AG04450 (cell line): ENCODE data around the gene RNF224. TPM values are rescaled to one million over a fixed set of nuclear protein-coding genes. Genes with fewer than 3 reads are reported as not detected.

Experiments
- CTCF ChIA-PET: fragments of 300-600, 350-600 bp; formaldehyde crosslinking; extraction: SDS; loops from one replicate; lab custom pipeline; 2022; ENCODE audit warnings: antibody characterized with exemption, inconsistent platforms; lab: Charles Lee
- POLR2A ChIA-PET: fragments of 350-600 bp; formaldehyde crosslinking; extraction: SDS; loops from one replicate; lab custom pipeline; 2021; ENCODE audit warnings: antibody characterized with exemption, inconsistent platforms; lab: Yijun Ruan, JAX
- DNase-seq: peaks from one replicate; pipeline ENCODE4 v3.0.0-alpha.2; 2011; ENCODE audit warnings: low read depth, low spot score
- H3K27ac ChIP-seq: one replicate; pipeline ENCODE4 v1.5.1; 2012; ENCODE audit warnings: low read depth, low read length, control low read depth
- H3K27me3 ChIP-seq: one replicate; pipeline ENCODE4 v1.6.0; 2012; ENCODE audit warnings: low read length; ENCODE audit not compliant: control insufficient read depth, insufficient read depth
- H3K4me3 ChIP-seq: 2 replicates; pipeline ENCODE4 v1.5.1; 2011; ENCODE audit warnings: mild to moderate bottlenecking, low read depth, low read length, control low read depth
- H3K9me3 ChIP-seq: 2 replicates; pipeline ENCODE4 v1.5.1; 2012; ENCODE audit warnings: low read length; ENCODE audit not compliant: control insufficient read depth, insufficient read depth
- CTCF ChIP-seq: IDR thresholded peaks from 2 replicates; pipeline ENCODE4 v1.5.1; 2011; ENCODE audit warnings: low read depth, low read length, control low read depth, inconsistent platforms
- polyA plus RNA-seq: library from polyadenylated mRNA; depleted of rRNA; stranded (reverse); fragments of >200 nt; gene quantifications from 2 replicates; pipeline ENCODE4 v1.2.3, GENCODE V29; 2011

Gene RNF224
- polyA plus RNA-seq, 1 experiment: not detected

GRCh38 chr9:137233143-137233980, 6.1 kb downstream of the RNF224 start:
- ChIA-PET CTCF (no interaction called here), POLR2A (interaction anchor here (0.5 kb wide), 1 partner anchor 110 kb away, joined by 11 read pairs; no protein-coding TSS in a partner anchor)
- Histone ChIP-seq H3K9me3 (no peaks in the 10 kb centered on the region; the same call in 1 of the 2 replicates), H3K27ac (no peak overlapping the region), H3K4me3 (no peak overlapping the region), H3K27me3 (no peaks in the 10 kb centered on the region)
- TF ChIP-seq CTCF: no peak
- DNase-seq: no peak

- Histone ChIP-seq H3K27me3 (no peaks in the 10 kb centered on the region), H3K9me3 (no peaks in the 10 kb centered on the region; the same call in 1 of the 2 replicates), H3K27ac (no peak overlapping the region), H3K4me3 (no peak overlapping the region)
- DNase-seq: no peak
- CTCF ChIA-PET: interaction anchor here (0.6 kb wide), 1 partner anchor 188 kb away, joined by 3 read pairs; the partner anchor contains the start of gene NPDC1
- POLR2A ChIA-PET: interaction anchor here (0.5 kb wide), 1 partner anchor 111 kb away, joined by 11 read pairs; no protein-coding TSS in a partner anchor
- TF ChIP-seq CTCF: no peak
These were observed 6.9 kb downstream of the RNF224 start for GRCh38 chr9:137234055-137234697.

- H3K27me3 ChIP-seq: no peaks in the 10 kb centered on the region
- H3K27ac ChIP-seq: no peak overlapping the region
- no peak overlapping the region for H3K4me3 ChIP-seq
- ChIA-PET CTCF (interaction anchor here (0.6 kb wide), 1 partner anchor 189 kb away, joined by 3 read pairs; the partner anchor contains the start of gene NPDC1), POLR2A (no interaction called here)
- no peak for TF ChIP-seq CTCF
- H3K9me3 ChIP-seq: no peaks in the 10 kb centered on the region; the same call in 1 of the 2 replicates
- no peak for DNase-seq
These were observed 7.6 kb downstream of the RNF224 start for GRCh38 chr9:137234758-137235423.

- POLR2A ChIA-PET: interaction anchor here (0.6 to 1.0 kb wide), 3 partner anchors 13 to 189 kb away, joined by 3 to 7 read pairs (median 4); partner anchors contain the start of genes NPDC1 and TPRN
These were observed 8.3 kb downstream of the RNF224 start for GRCh38 chr9:137235424-137236237.

More at GRCh38 chr9:137235424-137236237, 8.3 kb downstream of the RNF224 start:
- no peak for TF ChIP-seq CTCF
- H3K9me3 ChIP-seq: no peaks in the 10 kb centered on the region; the same call in 1 of the 2 replicates
- H3K4me3 ChIP-seq: no peak overlapping the region
- H3K27me3 ChIP-seq: no peaks in the 10 kb centered on the region
- CTCF ChIA-PET: interaction anchor here (1.0 to 2.0 kb wide), 13 partner anchors 8 to 173 kb away, joined by 3 to 29 read pairs (median 5); partner anchors contain the start of genes ANAPC2, CYSRT1, RNF208 and RNF224
- no peak for DNase-seq
- H3K27ac ChIP-seq: no peak overlapping the region
